GM18498 (cell line): ENCODE results near the gene TMEM81.

ENCODE experiments used
- ATAC-seq: cut with Tn5 transposase; IDR thresholded peaks from one replicate; pipeline ENCODE4 v1.9.1; 2021; ENCODE audit warnings: mild to moderate bottlenecking, moderate library complexity; ENCODE audit not compliant: unreplicated experiment

The TMEM81 gene

GRCh38 chr1:205077158-205077933 is 6.9 kb downstream of the TMEM81 start:
- no peak for ATAC-seq

- no peak for ATAC-seq
These were observed 8.0 kb downstream of the TMEM81 start for GRCh38 chr1:205076245-205076761.

GRCh38 chr1:205075642-205076155 is 8.6 kb downstream of the TMEM81 start:
- no peak for ATAC-seq

GRCh38 chr1:205074513-205074912 is 9.7 kb downstream of the TMEM81 start:
- no peak for ATAC-seq

- ATAC-seq = no peak
These were observed 10.2 kb downstream of the TMEM81 start for GRCh38 chr1:205074084-205074483.

- no peak for ATAC-seq
These were observed 10.7 kb downstream of the TMEM81 start for GRCh38 chr1:205073511-205073910.

GRCh38 chr1:205072881-205073280 is 11.4 kb downstream of the TMEM81 start:
- ATAC-seq = no peak

- ATAC-seq = no peak
These were observed 12.0 kb downstream of the TMEM81 start for GRCh38 chr1:205072286-205072685.

- no peak for ATAC-seq
These were observed 12.5 kb downstream of the TMEM81 start for GRCh38 chr1:205071801-205072200.

GRCh38 chr1:205071028-205071409 is 13.2 kb downstream of the TMEM81 start:
- no peak for ATAC-seq

- ATAC-seq = no peak
These were observed 14.7 kb downstream of the TMEM81 start for GRCh38 chr1:205069371-205070125.

- ATAC-seq = no peak
These were observed 15.7 kb downstream of the TMEM81 start for GRCh38 chr1:205068457-205069040.

- ATAC-seq = no peak
These were observed 16.3 kb downstream of the TMEM81 start for GRCh38 chr1:205068001-205068400.

GRCh38 chr1:205067031-205067430 is 17.2 kb downstream of the TMEM81 start:
- no peak for ATAC-seq

- no peak for ATAC-seq
These were observed 18.0 kb downstream of the TMEM81 start for GRCh38 chr1:205066141-205066818.

- ATAC-seq = no peak
These were observed 18.6 kb downstream of the TMEM81 start for GRCh38 chr1:205065666-205066065.

GRCh38 chr1:205064741-205065316 is 19.4 kb downstream of the TMEM81 start:
- ATAC-seq = no peak

GRCh38 chr1:205064301-205064700 is 20.0 kb downstream of the TMEM81 start:
- no peak for ATAC-seq

GRCh38 chr1:205062895-205063294 is 21.4 kb downstream of the TMEM81 start:
- no peak for ATAC-seq

GRCh38 chr1:205062319-205062718 is 21.9 kb downstream of the TMEM81 start:
- no peak for ATAC-seq

- ATAC-seq = no peak
These were observed 22.6 kb downstream of the TMEM81 start for GRCh38 chr1:205061665-205062069.
